ENCODE results near the gene CBLB. TPM values are rescaled to one million over a fixed set of nuclear protein-coding genes. Genes with fewer than 3 reads are reported as not detected.

Gene CBLB
- total RNA-seq, 1 experiment from 2014 or later: 98.8 TPM

DNA sequence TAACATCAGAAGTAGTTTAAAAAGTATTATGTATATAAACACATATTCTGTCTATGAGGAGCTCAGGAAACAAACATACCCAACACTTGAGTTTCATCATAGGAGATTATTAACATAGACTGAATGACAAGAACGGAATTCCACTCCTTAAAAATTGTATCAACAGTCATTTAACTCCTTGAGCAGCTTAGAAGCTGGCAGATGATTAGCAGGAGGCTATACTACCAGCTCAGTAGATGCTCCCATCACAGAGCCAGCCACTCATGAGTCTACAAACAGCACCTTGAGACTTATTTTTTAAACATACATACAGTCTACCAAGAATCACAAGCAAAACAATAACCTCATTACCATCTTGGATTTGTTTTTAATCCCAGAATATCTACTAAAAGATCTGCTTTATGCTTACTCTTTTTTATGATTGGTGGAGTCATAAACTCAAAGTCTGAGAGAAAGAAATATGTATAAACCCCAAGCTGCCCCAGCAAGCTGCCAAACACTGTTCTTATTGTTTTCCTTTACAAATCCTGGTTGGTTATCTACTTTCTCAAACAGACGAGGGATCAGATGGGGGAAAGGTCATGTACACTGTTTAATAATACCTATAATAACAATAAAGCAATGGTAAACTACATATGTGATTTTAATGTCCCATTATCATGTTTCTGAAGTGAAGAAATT is 59.5 kb downstream of the CBLB start:
- 0 out of 2 replicates have a peak, but pooled peaks cover 3% of the 10 kb centered on the region for H3K36me3 ChIP-seq (ENCODE audit: insufficient read depth, low read length)
- H3K4me1 ChIP-seq (ENCODE audit: low read length): peaks cover 94% of the 10 kb centered on the region
- no peak overlapping the region for H3K4me3 ChIP-seq (ENCODE audit: low read length)
- no peaks in the 10 kb centered on the region for H3K27me3 ChIP-seq (ENCODE audit: low read length)
- H3K9me3 ChIP-seq (ENCODE audit: low read length): no peaks in the 10 kb centered on the region
- H3K27ac ChIP-seq (ENCODE audit: low read length): peak overlapping the region; percentile 63
- H3K9me2 ChIP-seq (replicated peaks; ENCODE audit: insufficient read depth, low read length): no peaks in the 10 kb centered on the region
- H3K4me2 ChIP-seq (ENCODE audit: low read depth, low read length, poor library complexity, severe bottlenecking): peak overlapping the region; percentile 35
- peaks cover 94% of the 10 kb centered on the region for H3K79me2 ChIP-seq (ENCODE audit: low read length)
- no peak overlapping the region for H2AFZ ChIP-seq (ENCODE audit: low read length)
- no peak overlapping the region for H3K9ac ChIP-seq (ENCODE audit: low read length)
- H4K20me1 ChIP-seq (ENCODE audit: insufficient read depth, low read depth, low read length): no peaks in the 10 kb centered on the region
- no peak for DNase-seq

DNA sequence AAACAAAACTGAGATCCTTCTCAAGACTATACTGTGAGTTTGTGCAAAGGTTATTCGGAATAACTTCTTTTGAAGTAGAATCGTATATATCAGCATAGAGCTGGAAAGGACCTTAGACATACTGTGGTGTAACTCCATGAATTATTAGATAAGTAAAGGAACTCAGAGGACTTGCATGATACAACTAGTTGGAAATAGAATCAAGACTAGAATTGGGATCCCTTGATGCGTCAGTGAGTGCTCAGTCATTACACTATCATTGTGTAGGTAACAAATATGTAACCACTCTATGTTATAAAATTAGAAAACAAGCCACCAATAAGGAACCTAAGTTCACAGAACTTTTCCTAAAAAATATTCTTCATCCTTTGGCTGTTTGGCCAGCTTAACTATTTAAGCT is 61.1 kb downstream of the CBLB start:
- no peak overlapping the region for H3K9ac ChIP-seq (ENCODE audit: low read length)
- no peaks in the 10 kb centered on the region for H3K27me3 ChIP-seq (ENCODE audit: low read length)
- DNase-seq: no peak
- H4K20me1 ChIP-seq (ENCODE audit: insufficient read depth, low read depth, low read length): no peaks in the 10 kb centered on the region
- no peaks in the 10 kb centered on the region for H3K9me2 ChIP-seq (replicated peaks; ENCODE audit: insufficient read depth, low read length)
- no peaks in the 10 kb centered on the region for H3K9me3 ChIP-seq (ENCODE audit: low read length)
- H3K79me2 ChIP-seq (ENCODE audit: low read length): peaks cover 92% of the 10 kb centered on the region
- 0 out of 2 replicates have a peak, but pooled peaks cover 3% of the 10 kb centered on the region for H3K36me3 ChIP-seq (ENCODE audit: insufficient read depth, low read length)
- peak overlapping the region; percentile 63 for H3K27ac ChIP-seq (ENCODE audit: low read length)
- peaks cover 93% of the 10 kb centered on the region for H3K4me1 ChIP-seq (ENCODE audit: low read length)
- H3K4me3 ChIP-seq (ENCODE audit: low read length): no peak overlapping the region
- no peak overlapping the region for H2AFZ ChIP-seq (ENCODE audit: low read length)
- no peak overlapping the region for H3K4me2 ChIP-seq (ENCODE audit: low read depth, low read length, poor library complexity, severe bottlenecking)

DNA sequence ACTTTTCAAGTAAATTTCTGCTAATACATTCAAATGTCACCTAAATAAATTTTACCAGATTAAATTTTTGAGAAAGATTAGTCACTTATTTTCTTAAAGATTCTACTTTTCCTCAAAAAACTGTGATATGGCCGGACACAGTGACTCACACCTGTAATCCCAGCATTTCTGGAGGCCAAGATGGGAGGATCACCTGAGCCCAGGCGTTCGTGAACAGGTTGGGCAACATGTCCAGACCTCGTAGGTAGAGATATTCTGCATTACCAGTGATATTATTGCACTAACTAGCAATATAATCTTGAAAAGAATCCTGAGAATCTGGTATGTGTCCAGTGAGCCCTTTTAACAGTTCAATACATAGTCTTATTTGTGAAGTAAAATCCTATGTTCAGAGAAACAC is 61.7 kb downstream of the CBLB start:
- H4K20me1 ChIP-seq (ENCODE audit: insufficient read depth, low read depth, low read length): no peaks in the 10 kb centered on the region
- H3K4me3 ChIP-seq (ENCODE audit: low read length): no peak overlapping the region
- no peak overlapping the region for H2AFZ ChIP-seq (ENCODE audit: low read length)
- no peaks in the 10 kb centered on the region for H3K9me2 ChIP-seq (replicated peaks; ENCODE audit: insufficient read depth, low read length)
- H3K9ac ChIP-seq (ENCODE audit: low read length): no peak overlapping the region
- H3K36me3 ChIP-seq (ENCODE audit: insufficient read depth, low read length): 0 out of 2 replicates have a peak, but pooled peaks cover 3% of the 10 kb centered on the region
- H3K4me1 ChIP-seq (ENCODE audit: low read length): peaks cover 93% of the 10 kb centered on the region
- no peak for DNase-seq
- no peak overlapping the region for H3K4me2 ChIP-seq (ENCODE audit: low read depth, low read length, poor library complexity, severe bottlenecking)
- H3K9me3 ChIP-seq (ENCODE audit: low read length): no peaks in the 10 kb centered on the region
- no peaks in the 10 kb centered on the region for H3K27me3 ChIP-seq (ENCODE audit: low read length)
- H3K27ac ChIP-seq (ENCODE audit: low read length): peak overlapping the region; percentile 96
- H3K79me2 ChIP-seq (ENCODE audit: low read length): peaks cover 87% of the 10 kb centered on the region

DNA sequence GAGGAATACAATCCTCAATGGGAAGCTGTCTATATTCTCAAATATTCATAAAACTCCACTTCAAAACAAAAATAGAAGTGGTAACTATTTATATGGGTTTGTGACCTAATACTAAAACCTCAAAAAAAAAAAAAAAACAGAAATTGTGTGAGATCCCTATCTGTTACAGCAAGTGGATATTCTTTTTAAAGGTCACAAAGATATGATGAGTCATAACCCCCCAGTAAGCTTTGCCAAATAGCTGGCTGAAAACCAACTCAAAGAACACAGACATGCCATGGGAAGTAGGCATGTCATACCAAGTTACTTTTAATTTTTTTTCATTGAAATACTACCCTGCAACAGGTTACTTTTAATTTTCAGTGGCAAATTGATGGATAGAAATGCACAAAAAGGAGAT is 62.5 kb downstream of the CBLB start:
- no peaks in the 10 kb centered on the region for H3K9me3 ChIP-seq (ENCODE audit: low read length)
- 0 out of 2 replicates have a peak, but pooled peaks cover 3% of the 10 kb centered on the region for H3K36me3 ChIP-seq (ENCODE audit: insufficient read depth, low read length)
- H3K4me1 ChIP-seq (ENCODE audit: low read length): peaks cover 93% of the 10 kb centered on the region
- H3K9me2 ChIP-seq (replicated peaks; ENCODE audit: insufficient read depth, low read length): no peaks in the 10 kb centered on the region
- H3K27ac ChIP-seq (ENCODE audit: low read length): peak overlapping the region; percentile 96
- H4K20me1 ChIP-seq (ENCODE audit: insufficient read depth, low read depth, low read length): no peaks in the 10 kb centered on the region
- H3K4me2 ChIP-seq (ENCODE audit: low read depth, low read length, poor library complexity, severe bottlenecking): no peak overlapping the region
- peak; percentile 50 for DNase-seq
- H3K9ac ChIP-seq (ENCODE audit: low read length): no peak overlapping the region
- H3K4me3 ChIP-seq (ENCODE audit: low read length): no peak overlapping the region
- H3K79me2 ChIP-seq (ENCODE audit: low read length): peaks cover 86% of the 10 kb centered on the region
- H2AFZ ChIP-seq (ENCODE audit: low read length): no peak overlapping the region
- no peaks in the 10 kb centered on the region for H3K27me3 ChIP-seq (ENCODE audit: low read length)

DNA sequence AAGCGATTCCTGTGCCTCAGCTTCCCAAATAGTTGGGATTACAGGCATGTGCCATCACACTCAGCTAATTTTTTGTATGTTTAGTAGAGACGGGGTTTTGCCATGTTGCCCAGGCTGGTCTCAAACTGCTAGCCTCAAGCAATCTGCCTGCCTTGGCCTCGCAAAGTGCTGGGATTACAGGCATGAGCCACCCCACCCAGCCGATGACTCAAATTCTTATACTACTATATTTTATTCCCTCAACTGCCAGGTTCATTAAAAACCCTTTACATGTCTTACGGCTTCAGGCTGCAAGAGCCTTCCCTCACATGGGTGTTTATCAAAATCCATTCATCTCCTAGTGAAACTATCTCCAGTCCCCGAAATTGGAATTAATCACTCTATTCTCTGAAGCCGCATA is 63.4 kb downstream of the CBLB start:
- peaks cover 84% of the 10 kb centered on the region for H3K79me2 ChIP-seq (ENCODE audit: low read length)
- no peak for DNase-seq
- H3K4me2 ChIP-seq (ENCODE audit: low read depth, low read length, poor library complexity, severe bottlenecking): no peak overlapping the region
- H3K27ac ChIP-seq (ENCODE audit: low read length): peak overlapping the region; percentile 96
- no peaks in the 10 kb centered on the region for H3K9me3 ChIP-seq (ENCODE audit: low read length)
- H2AFZ ChIP-seq (ENCODE audit: low read length): no peak overlapping the region
- H3K9me2 ChIP-seq (replicated peaks; ENCODE audit: insufficient read depth, low read length): no peaks in the 10 kb centered on the region
- no peaks in the 10 kb centered on the region for H3K27me3 ChIP-seq (ENCODE audit: low read length)
- H4K20me1 ChIP-seq (ENCODE audit: insufficient read depth, low read depth, low read length): no peaks in the 10 kb centered on the region
- 0 out of 2 replicates have a peak, but pooled peaks cover 3% of the 10 kb centered on the region for H3K36me3 ChIP-seq (ENCODE audit: insufficient read depth, low read length)
- peaks cover 93% of the 10 kb centered on the region for H3K4me1 ChIP-seq (ENCODE audit: low read length)
- H3K9ac ChIP-seq (ENCODE audit: low read length): no peak overlapping the region
- H3K4me3 ChIP-seq (ENCODE audit: low read length): no peak overlapping the region

DNA sequence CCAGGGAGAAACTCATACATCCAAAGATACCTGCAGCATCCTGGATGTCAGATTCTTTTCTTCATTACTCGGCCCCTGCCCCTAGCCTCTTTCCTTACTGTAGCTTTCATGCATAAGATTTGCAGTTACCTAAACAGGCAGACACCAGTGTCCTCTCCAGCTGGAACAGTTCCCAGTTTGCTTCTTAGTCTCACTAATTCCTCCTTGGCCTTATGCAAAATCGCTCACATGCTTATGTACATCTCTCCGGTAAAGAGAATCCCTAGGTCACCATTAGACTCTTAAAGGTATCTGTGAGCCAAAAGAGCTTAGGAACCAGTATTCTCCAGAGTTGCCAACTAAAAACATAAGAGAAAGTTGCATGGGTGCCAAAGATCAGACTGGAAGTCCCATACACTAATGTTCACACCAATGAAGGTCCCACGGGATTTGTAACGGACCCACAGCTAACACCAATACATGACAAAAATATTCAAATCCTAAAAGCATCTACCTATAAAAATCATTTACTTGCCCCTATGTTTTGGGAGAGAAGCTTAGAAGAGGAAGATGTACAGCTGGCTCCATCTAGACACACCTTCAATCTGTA is 66.6 kb downstream of the CBLB start:
- Histone ChIP-seq H2AFZ (ENCODE audit: low read length) (no peak overlapping the region), H3K79me2 (ENCODE audit: low read length) (peaks cover 78% of the 10 kb centered on the region), H3K4me3 (ENCODE audit: low read length) (peak overlapping the region; percentile 54), H3K9me2 (replicated peaks; ENCODE audit: insufficient read depth, low read length) (no peaks in the 10 kb centered on the region), H3K4me2 (ENCODE audit: low read depth, low read length, poor library complexity, severe bottlenecking) (peak overlapping the region; percentile 83), H3K9me3 (ENCODE audit: low read length) (no peaks in the 10 kb centered on the region), H3K4me1 (ENCODE audit: low read length) (peaks cover 98% of the 10 kb centered on the region), H3K9ac (ENCODE audit: low read length) (peak overlapping the region; percentile 75), H3K27me3 (ENCODE audit: low read length) (no peaks in the 10 kb centered on the region), H3K27ac (ENCODE audit: low read length) (peak overlapping the region; percentile 96), H3K36me3 (ENCODE audit: insufficient read depth, low read length) (0 out of 2 replicates have a peak, but pooled peaks cover 3% of the 10 kb centered on the region), H4K20me1 (ENCODE audit: insufficient read depth, low read depth, low read length) (no peaks in the 10 kb centered on the region)
- DNase-seq: peak; percentile 87

DNA sequence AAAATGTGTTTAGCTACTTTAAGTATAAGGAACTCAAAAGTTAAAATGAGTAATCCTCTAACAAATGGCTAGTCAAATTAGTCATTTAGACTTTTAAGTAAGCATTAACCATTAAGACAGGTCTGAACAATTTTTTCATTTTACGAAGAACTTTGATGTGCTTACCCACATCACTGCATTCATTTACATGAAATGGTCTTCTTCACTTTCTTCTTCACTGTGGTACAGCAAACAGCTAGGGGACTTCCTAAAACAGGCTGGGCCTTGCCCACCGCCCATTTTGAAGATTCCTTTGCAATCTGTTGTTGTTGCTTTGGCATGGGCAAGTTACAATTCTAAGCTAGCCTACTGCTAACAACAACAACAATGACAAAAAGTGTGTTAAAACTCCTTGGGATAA is 67.4 kb downstream of the CBLB start:
- Histone ChIP-seq H3K9me3 (ENCODE audit: low read length) (no peaks in the 10 kb centered on the region), H4K20me1 (ENCODE audit: insufficient read depth, low read depth, low read length) (no peaks in the 10 kb centered on the region), H3K27me3 (ENCODE audit: low read length) (no peaks in the 10 kb centered on the region), H3K4me1 (ENCODE audit: low read length) (peaks cover 98% of the 10 kb centered on the region), H3K36me3 (ENCODE audit: insufficient read depth, low read length) (0 out of 2 replicates have a peak, but pooled peaks cover 3% of the 10 kb centered on the region), H3K27ac (ENCODE audit: low read length) (peak overlapping the region; percentile 96), H2AFZ (ENCODE audit: low read length) (no peak overlapping the region), H3K9me2 (replicated peaks; ENCODE audit: insufficient read depth, low read length) (no peaks in the 10 kb centered on the region), H3K4me3 (ENCODE audit: low read length) (peak overlapping the region; percentile 54), H3K79me2 (ENCODE audit: low read length) (peaks cover 78% of the 10 kb centered on the region), H3K4me2 (ENCODE audit: low read depth, low read length, poor library complexity, severe bottlenecking) (peak overlapping the region; percentile 83), H3K9ac (ENCODE audit: low read length) (peak overlapping the region; percentile 75)
- DNase-seq: peak; percentile 86

DNA sequence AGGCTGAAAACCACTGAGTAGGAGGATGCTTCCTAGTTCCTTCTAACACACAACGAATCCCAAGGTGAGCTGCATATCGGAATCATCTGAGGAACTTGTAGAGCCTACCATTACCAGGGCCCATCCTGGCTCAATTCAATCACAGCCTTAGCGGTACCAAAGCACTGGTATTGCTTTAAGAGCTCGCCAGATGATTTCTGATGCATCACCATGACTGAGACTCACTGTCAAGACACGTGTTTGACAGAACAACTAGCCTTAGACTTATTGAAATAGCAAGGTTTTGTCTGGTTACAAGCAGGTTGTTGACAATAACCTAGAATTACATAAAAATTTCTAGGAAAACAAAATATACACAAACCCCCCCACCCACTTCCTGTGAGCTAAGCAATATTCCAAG is 68.5 kb downstream of the CBLB start:
- Histone ChIP-seq H3K9me3 (ENCODE audit: low read length) (no peaks in the 10 kb centered on the region), H4K20me1 (ENCODE audit: insufficient read depth, low read depth, low read length) (no peaks in the 10 kb centered on the region), H3K4me3 (ENCODE audit: low read length) (peak overlapping the region; percentile 54; the same call in 1 of the 2 replicates), H3K36me3 (ENCODE audit: insufficient read depth, low read length) (0 out of 2 replicates have a peak, but pooled peaks cover 3% of the 10 kb centered on the region), H3K9me2 (replicated peaks; ENCODE audit: insufficient read depth, low read length) (no peaks in the 10 kb centered on the region), H3K9ac (ENCODE audit: low read length) (peak overlapping the region; percentile 75), H3K4me1 (ENCODE audit: low read length) (peaks cover 94% of the 10 kb centered on the region), H3K4me2 (ENCODE audit: low read depth, low read length, poor library complexity, severe bottlenecking) (peak overlapping the region; percentile 83), H3K27ac (ENCODE audit: low read length) (peak overlapping the region; percentile 96), H3K79me2 (ENCODE audit: low read length) (peaks cover 78% of the 10 kb centered on the region), H2AFZ (ENCODE audit: low read length) (no peak overlapping the region), H3K27me3 (ENCODE audit: low read length) (no peaks in the 10 kb centered on the region)
- peak; percentile 79 for DNase-seq
